ENCODE measurements around the gene PADI2.

GRCh38 chr1:17112076-17112475 is 7.2 kb downstream of the PADI2 start:
- TF ChIP-seq CTCF (IDR thresholded peaks at IDR 0.05): no peak
- TF ChIP-seq POLR2A (IDR thresholded peaks at IDR 0.05): no peak
